Measurements from ENCODE around the gene HNRNPA1.

- TF ChIP-seq POLR2AphosphoS5 (IDR thresholded peaks at IDR 0.05; ENCODE audit: borderline replicate concordance, low read depth, low read length): no peak
- no peak for TF ChIP-seq EZH2 (IDR thresholded peaks at IDR 0.05)
These were observed 13.7 kb upstream of the HNRNPA1 start for GRCh38 chr12:54266852-54267251.

Measured in SK-N-MC (cell line).